Heart right ventricle (tissue), 16 donors: Measurements from ENCODE around the gene GCNT3. TPM values are rescaled to one million over a fixed set of nuclear protein-coding genes. Genes with fewer than 3 reads are reported as not detected.
"Not testable (repeated sequence)": the region's sequence is repeated elsewhere in the genome, so short reads cannot be mapped to it uniquely, and the experiment has no call there.

ENCODE experiments used
- ATAC-seq, 8 donors: fragments of 200-7000 bp; cut with Tn5 transposase; one replicate each; pipeline ENCODE4 v1.9.1; 2020; ENCODE audit warnings: mild to moderate bottlenecking in 8 of 8, moderate library complexity in 8 of 8, moderate number of reproducible peaks in 1 of 8
- DNase-seq, 2 donors: peaks; one replicate each; pipeline ENCODE4 v3.0.0-alpha.2; 2020
- H3K27ac ChIP-seq, 10 donors: fragments of 200-600 bp; sonication (generic) in 2 of 10; one replicate each; pipeline versions ENCODE4 v1.5.0 to v1.8.0; 2020 to 2022; ENCODE audit warnings: mild to moderate bottlenecking in 3 of 10
- H3K27me3 ChIP-seq, 7 donors: fragments of 200-600 bp; one replicate each; pipeline ENCODE4 v1.8.0; 2021 to 2022; ENCODE audit warnings: mild to moderate bottlenecking in 2 of 7
- H3K36me3 ChIP-seq, 9 donors: fragments of 200-600 bp; sonication (generic) in 1 of 9; one replicate each; pipeline versions ENCODE4 v1.5.0 to v1.8.0; 2020 to 2022; ENCODE audit warnings: mild to moderate bottlenecking in 2 of 9
- H3K4me1 ChIP-seq, 9 donors: fragments of 200-600 bp; sonication (generic) in 1 of 9; one replicate each; pipeline versions ENCODE4 v1.5.0 to v1.8.0; 2020 to 2022; ENCODE audit warnings: mild to moderate bottlenecking in 4 of 9
- H3K4me3 ChIP-seq, 10 donors: fragments of 200-600 bp; sonication (generic) in 2 of 10; one replicate each; pipeline versions ENCODE4 v1.5.0 to v1.8.0; 2020 to 2022; ENCODE audit warnings: mild to moderate bottlenecking in 7 of 10, moderate library complexity in 2 of 10
- H3K9me3 ChIP-seq, 11 donors: fragments of 200-600 bp in 10 of 11; sonication (generic) in 2 of 11; one replicate each; pipeline versions ENCODE4 v1.5.0 to v1.8.0; 2013 to 2022; ENCODE audit warnings: mild to moderate bottlenecking in 2 of 11, control low read depth in 1 of 11, moderate library complexity in 1 of 11
- CTCF ChIP-seq, 9 donors: fragments of 200-600 bp; sonication (generic) in 2 of 9; IDR thresholded peaks; one replicate each; pipeline versions ENCODE4 v1.5.0 to v1.8.0; 2021 to 2022; ENCODE audit warnings: antibody characterized with exemption in 9 of 9, mild to moderate bottlenecking in 5 of 9, moderate library complexity in 1 of 9
- WGBS, 2 donors: extraction: QIAGEN DNeasy Blood & Tissue Kit; methylation state at CpG; one replicate each; pipeline ENCODE4 v1.1.7; 2013; ENCODE audit warnings: inconsistent platforms in 1 of 2; 5-methylcytosine and 5-hydroxymethylcytosine counted together
- intact Hi-C, 10 donors: fragments of 100-400 bp; cut with DNase I; formaldehyde crosslinking; loops; one replicate each; pipeline versions ENCODE4 v1.11.1 to v1.14.2; 2022
- polyA plus RNA-seq, 2 donors: library from polyadenylated mRNA; stranded (reverse); fragments of 200-250 nt; gene quantifications; one replicate each; pipeline ENCODE4 v1.2.3, GENCODE V29; 2013
- total RNA-seq, 10 donors: library from RNA; stranded (reverse); fragmentation: NEBNext Ultra II Directional in 3 of 10; extraction: Animal tissue kit (Norgen Biotek cat#: 25700) in 3 of 10; gene quantifications; one replicate each; pipeline versions ENCODE4 v1.2.1 to v1.2.4, GENCODE V29; 2021 to 2023
- donor health status: Arrhythmogenic right ventricular cardiomyopathy.
- donor health status: ischemic (EF 13 %, LVEDD 7.1; RV severe dilation, severe dysfunction).
- donor health status: healthy with polysubstance abuse.
- donor health status: DM: no; HTN: yes; CAD: no.
- donor health status: DM: no; HTN: no; CAD: no.
- donor health status: ischemic (EF 25% LVEDD 6.9; RV normal size, moderate dysfunction).
- donor health status: ischemic (EF 25% LVEDD 5.7; RV mildly dilated, moderate dysfunction).
- donor health status: healthy.
- donor health status: DM: yes; HTN: yes; CAD: no.
- donor health status: Ischemic cardiomyopathy.
- donor health status: ischemic (EF 35%, LVEDD 5.7; RV mildly dilated, moderate dysfunction).
- donor health status: nonischemic (EF 11% LVEDD 7.7; RV severe dilation, severe dysfunction).
- donor health status: DM: yes; HTN: yes; CAD: no.
- donor health status: PGD.
- donor health status: ischemic (EF 29% LVEDD 5.4; RV normal size, mild dysfunction).
- donor health status: nonischemic (EF 23%, LVEDD 6.1; RV moderate dilation, normal function).

GCNT3 gene
- total and polyA plus RNA-seq, 12 donors: 0.12 to 0.55 (median 0.37) TPM; not detected in 7

GRCh38 chr15:59644756-59645155 is 33.2 kb downstream of the GCNT3 start:
- peaks cover 0 to 6% (median under 1%) of the 10 kb centered on the region in 9 donors for H3K4me1 ChIP-seq
- H3K9me3 ChIP-seq: no peaks in the 10 kb centered on the region
- H3K27ac ChIP-seq: no peak overlapping the region
- H3K4me3 ChIP-seq: no peak overlapping the region
- TF ChIP-seq CTCF (IDR thresholded peaks at IDR 0.05): no peak
- ATAC-seq (no peak), DNase-seq (no peak)
- intact Hi-C loops: no loop called here
- WGBS, 2 donors: 87 to 88% methylated on average over 4 of the region's 4 CpGs
- peaks cover 0 to 97% (median 19%) of the 10 kb centered on the region in 9 donors for H3K36me3 ChIP-seq
- no peaks in the 10 kb centered on the region for H3K27me3 ChIP-seq

- ATAC-seq, H3K4me3 ChIP-seq, H3K27ac ChIP-seq, DNase-seq, H3K27me3 ChIP-seq, H3K9me3 ChIP-seq, intact Hi-C loops: not testable (repeated sequence)
- WGBS, 2 donors: 96 to 97% methylated on average over 9 of the region's 9 CpGs
- Histone ChIP-seq H3K36me3 (peaks cover 0 to 97% (median 29%) of the 10 kb centered on the region in 9 donors), H3K4me1 (peaks cover 0 to 14% (median 7%) of the 10 kb centered on the region in 9 donors)
Measured at GRCh38 chr15:59645812-59646211, 34.2 kb downstream of the GCNT3 start.

GRCh38 chr15:59646277-59646676 is 34.7 kb downstream of the GCNT3 start:
- no peaks in the 10 kb centered on the region for H3K27me3 ChIP-seq
- no peak for TF ChIP-seq CTCF (IDR thresholded peaks at IDR 0.05)
- H3K4me1 ChIP-seq: peaks cover 0 to 14% (median 7%) of the 10 kb centered on the region in 9 donors
- H3K9me3 ChIP-seq: no peaks in the 10 kb centered on the region
- DNase-seq (no peak), ATAC-seq (no peak)
- WGBS, 2 donors: 96 to 100% methylated on average over 1 of the region's 1 CpG
- no peak overlapping the region for H3K4me3 ChIP-seq
- H3K36me3 ChIP-seq: peaks cover 0 to 97% (median 34%) of the 10 kb centered on the region in 9 donors
- intact Hi-C loops: no loop called here
- H3K27ac ChIP-seq: no peak overlapping the region

GRCh38 chr15:59647085-59647484 is 35.5 kb downstream of the GCNT3 start:
- DNase-seq (no peak), ATAC-seq (no peak)
- Histone ChIP-seq H3K27me3 (no peaks in the 10 kb centered on the region), H3K4me1 (peaks cover 0 to 14% (median 7%) of the 10 kb centered on the region in 9 donors), H3K36me3 (peaks cover 0 to 97% (median 42%) of the 10 kb centered on the region in 9 donors), H3K27ac (no peak overlapping the region), H3K9me3 (peaks cover 0 to 6% (median 0%) of the 10 kb centered on the region in 11 donors), H3K4me3 (no peak overlapping the region)
- no peak for TF ChIP-seq CTCF (IDR thresholded peaks at IDR 0.05)
- WGBS, 2 donors: 98 to 100% methylated on average over 1 of the region's 1 CpG
- intact Hi-C loops: no loop called here

- DNase-seq (no peak), ATAC-seq (no peak)
- TF ChIP-seq CTCF (IDR thresholded peaks at IDR 0.05): no peak
- intact Hi-C loops: loop anchor here in 1 of 10 donors (10.0 kb wide), 1 partner anchor 715 kb away; the partner anchor contains the start of gene SLTM
- Histone ChIP-seq H3K9me3 (peaks cover 0 to 12% (median 0%) of the 10 kb centered on the region in 11 donors), H3K27me3 (no peaks in the 10 kb centered on the region), H3K27ac (no peak overlapping the region), H3K4me3 (no peak overlapping the region), H3K36me3 (peaks cover 0 to 94% (median 36%) of the 10 kb centered on the region in 9 donors), H3K4me1 (peaks cover 0 to 14% (median 7%) of the 10 kb centered on the region in 9 donors)
Measured at GRCh38 chr15:59649603-59650002, 38.0 kb downstream of the GCNT3 start.
